Measurements from ENCODE around the gene NFKBIB.

GRCh38 chr19:38888876-38889275 is 10.9 kb upstream of the NFKBIB start:
- TF ChIP-seq, protein P1, sequence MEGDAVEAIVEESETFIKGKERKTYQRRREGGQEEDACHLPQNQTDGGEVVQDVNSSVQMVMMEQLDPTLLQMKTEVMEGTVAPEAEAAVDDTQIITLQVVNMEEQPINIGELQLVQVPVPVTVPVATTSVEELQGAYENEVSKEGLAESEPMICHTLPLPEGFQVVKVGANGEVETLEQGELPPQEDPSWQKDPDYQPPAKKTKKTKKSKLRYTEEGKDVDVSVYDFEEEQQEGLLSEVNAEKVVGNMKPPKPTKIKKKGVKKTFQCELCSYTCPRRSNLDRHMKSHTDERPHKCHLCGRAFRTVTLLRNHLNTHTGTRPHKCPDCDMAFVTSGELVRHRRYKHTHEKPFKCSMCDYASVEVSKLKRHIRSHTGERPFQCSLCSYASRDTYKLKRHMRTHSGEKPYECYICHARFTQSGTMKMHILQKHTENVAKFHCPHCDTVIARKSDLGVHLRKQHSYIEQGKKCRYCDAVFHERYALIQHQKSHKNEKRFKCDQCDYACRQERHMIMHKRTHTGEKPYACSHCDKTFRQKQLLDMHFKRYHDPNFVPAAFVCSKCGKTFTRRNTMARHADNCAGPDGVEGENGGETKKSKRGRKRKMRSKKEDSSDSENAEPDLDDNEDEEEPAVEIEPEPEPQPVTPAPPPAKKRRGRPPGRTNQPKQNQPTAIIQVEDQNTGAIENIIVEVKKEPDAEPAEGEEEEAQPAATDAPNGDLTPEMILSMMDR (IDR thresholded peaks at IDR 0.05), result no peak
- TF ChIP-seq POLR2A (IDR thresholded peaks at IDR 0.05) (no peak), EP300 (IDR thresholded peaks at IDR 0.05) (no peak), POLR2AphosphoS5 (IDR thresholded peaks at IDR 0.05) (no peak)
